HCT116 (cell line): ENCODE data around the gene HHLA2. TPM values are rescaled to one million over a fixed set of nuclear protein-coding genes. Genes with fewer than 3 reads are reported as not detected.

Source experiments
- ATAC-seq: fragments of 200-7000 bp; cut with Tn5 transposase; 2 replicates; pipeline ENCODE4 v1.9.1; 2020; ENCODE audit warnings: mild to moderate bottlenecking, moderate library complexity
- BruUV-seq: library from RNA; stranded (reverse); fragments of 400-500 nt; replicated peaks from 2 replicates; lab custom pipeline; 2021; lab: Mats Ljungman, UMichigan
- CTCF ChIA-PET: fragments of 300-600 bp; sonication (Branson Sonifier 250); formaldehyde crosslinking; loops from one replicate; lab custom pipeline; 2021; ENCODE audit warnings: antibody characterized with exemption; lab: Charles Lee
- POLR2A ChIA-PET: fragments of 300-600, 350-600 bp; sonication (Branson Sonifier 250); formaldehyde crosslinking; loops from one replicate; lab custom pipeline; 2021; ENCODE audit warnings: antibody characterized with exemption; lab: Charles Lee
- RAD21 ChIA-PET, 2 experiments: fragments of 300-600 bp; sonication (Branson Sonifier 250); formaldehyde crosslinking; loops; one replicate each; lab custom pipeline; 2023; ENCODE audit warnings: low total read pairs in 2 of 2; ENCODE audit not compliant: uncharacterized antibody in 2 of 2, unreplicated experiment in 2 of 2, low non-redundant PET in 1 of 2; lab: Charles Lee
- DNase-seq: peaks from one replicate; pipeline ENCODE4 v3.0.0-alpha.2; 2010; ENCODE audit warnings: low read depth, low spot score
- H2AFZ ChIP-seq: fragments of 200-600 bp; shearing (Covaris generic), sonication (generic); 2 replicates; pipeline ENCODE4 v1.6.1; 2017; ENCODE audit warnings: low read depth, mixed run types, mixed read lengths, antibody characterized with exemption, low read length; ENCODE audit not compliant: poor library complexity, severe bottlenecking
- H3K27ac ChIP-seq: 2 replicates; pipeline ENCODE4 v1.5.1; 2012; ENCODE audit warnings: low read depth, low read length
- H3K27me3 ChIP-seq: fragments of 200-600 bp; sonication (generic); 2 replicates; pipeline ENCODE4 v1.6.1; 2016; ENCODE audit warnings: mixed run types, low read length, mixed read lengths; ENCODE audit not compliant: insufficient read depth
- H3K36me3 ChIP-seq, 2 experiments: fragments of 200-500 bp in 1 of 2; fragments of 200-600 bp in 1 of 2; sonication (Bioruptor generic) in 1 of 2; sonication (generic) in 1 of 2; 2 replicates each; pipeline versions ENCODE4 v1.5.1 to v1.6.1; 2014 to 2016; ENCODE audit warnings: low read length in 2 of 2, inconsistent platforms in 1 of 2, mixed read lengths in 1 of 2, mixed run types in 1 of 2; ENCODE audit not compliant: insufficient read depth in 2 of 2, control insufficient read depth in 1 of 2
- H3K4me1 ChIP-seq, 2 experiments: fragments of 200-600 bp in 1 of 2; sonication (generic) in 1 of 2; 2 replicates each; pipeline versions ENCODE4 v1.5.1 to v1.6.1; 2012 to 2017; ENCODE audit warnings: low read length in 2 of 2, inconsistent platforms in 1 of 2, mild to moderate bottlenecking in 1 of 2, mixed read lengths in 1 of 2, mixed run types in 1 of 2, moderate library complexity in 1 of 2; ENCODE audit not compliant: insufficient read depth in 2 of 2, control insufficient read depth in 1 of 2
- H3K4me2 ChIP-seq: fragments of 200-600 bp; sonication (generic); 2 replicates; pipeline ENCODE4 v1.6.1; 2017; ENCODE audit warnings: mixed run types, low read length, mixed read lengths
- H3K4me3 ChIP-seq, 2 experiments: fragments of 200-600 bp in 1 of 2; sonication (generic) in 1 of 2; replicated peaks in 1 of 2; 2 replicates each; pipeline ENCODE4 v1.5.1; 2011 to 2016; ENCODE audit warnings: low read length in 2 of 2, control low read depth in 1 of 2, low read depth in 1 of 2, mild to moderate bottlenecking in 1 of 2, mixed read lengths in 1 of 2, mixed run types in 1 of 2
- H3K79me2 ChIP-seq: fragments of 200-600 bp; sonication (generic); 2 replicates; pipeline ENCODE4 v1.6.1; 2017; ENCODE audit warnings: mild to moderate bottlenecking, mixed run types, low read length, moderate library complexity, mixed read lengths; ENCODE audit not compliant: insufficient read depth
- H3K9ac ChIP-seq: fragments of 200-600 bp; sonication (generic); 2 replicates; pipeline ENCODE4 v1.6.1; 2016; ENCODE audit warnings: low read length, mixed read lengths
- H3K9me2 ChIP-seq: fragments of 200-600 bp; sonication (generic), shearing (Covaris generic); 2 replicates; pipeline ENCODE4 v1.6.1; 2017; ENCODE audit warnings: mixed run types, mild to moderate bottlenecking, moderate library complexity; ENCODE audit not compliant: insufficient read depth
- H3K9me3 ChIP-seq, 2 experiments: fragments of 200-500 bp in 1 of 2; fragments of 200-600 bp in 1 of 2; sonication (Bioruptor generic) in 1 of 2; sonication (generic) in 1 of 2; 2 replicates each; pipeline ENCODE4 v1.6.1; 2014 to 2017; ENCODE audit warnings: low read length in 2 of 2, mixed read lengths in 2 of 2, inconsistent platforms in 1 of 2, low read depth in 1 of 2, mild to moderate bottlenecking in 1 of 2, mixed run types in 1 of 2, moderate library complexity in 1 of 2; ENCODE audit not compliant: control insufficient read depth in 1 of 2, insufficient read depth in 1 of 2
- H4K20me1 ChIP-seq: fragments of 200-600 bp; sonication (generic), shearing (Covaris generic); 2 replicates; pipeline ENCODE4 v1.6.1; 2017; ENCODE audit warnings: mixed run types, mild to moderate bottlenecking, moderate library complexity; ENCODE audit not compliant: insufficient read depth
- ATF3 ChIP-seq: IDR thresholded peaks from 2 replicates; pipeline ENCODE4 v1.6.1; 2012
- CBX3 ChIP-seq: IDR thresholded peaks from 2 replicates; pipeline ENCODE4 v1.6.1; 2012; ENCODE audit warnings: low read depth
- CTCF ChIP-seq, 3 experiments: fragments of 200-600 bp in 1 of 3; sonication (generic) in 1 of 3; IDR thresholded peaks in 2 of 3; conservative IDR thresholded peaks in 1 of 3; 2 replicates each; pipeline ENCODE4 v1.5.1; 2012 to 2017; ENCODE audit warnings: low read depth in 2 of 3, low read length in 2 of 3, antibody characterized with exemption in 1 of 3, borderline replicate concordance in 1 of 3, control low read depth in 1 of 3, mild to moderate bottlenecking in 1 of 3, mixed read lengths in 1 of 3, mixed run types in 1 of 3, moderate library complexity in 1 of 3; ENCODE audit not compliant: insufficient read depth in 1 of 3
- MAX ChIP-seq: IDR thresholded peaks from 2 replicates; pipeline ENCODE4 v1.6.1; 2012
- REST ChIP-seq: IDR thresholded peaks from 2 replicates; pipeline ENCODE4 v1.6.1; 2012; ENCODE audit warnings: low read depth
- ZFX ChIP-seq: fragments of 450-650 bp; IDR thresholded peaks from 2 replicates; pipeline ENCODE4 v1.6.1; 2017
- intact Hi-C: fragments of 100-400 bp; cut with micrococcal nuclease; formaldehyde crosslinking; loops from 2 replicates; pipeline ENCODE4 v1.10.0; 2022
- total RNA-seq: library from RNA; stranded (reverse); gene quantifications from one replicate; pipeline ENCODE4 v1.2.1, GENCODE V29; 2021; ENCODE audit not compliant: unreplicated experiment

Gene HHLA2
- total RNA-seq, 1 experiment from 2014 or later, result not detected

- ChIA-PET CTCF (no interaction called here), RAD21 (no interaction called here), POLR2A (no interaction called here)
- TF ChIP-seq REST (no peak), CBX3 (no peak), ATF3 (no peak), CTCF (IDR thresholded peaks at IDR 0.05 in 2 of 3, conservative IDR thresholded peaks at IDR 0.05 in 1 of 3; ENCODE audit: borderline replicate concordance in 1 of 3, insufficient read depth in 1 of 3, low read depth in 2 of 3, low read length in 2 of 3) (no peak), MAX (no peak), ZFX (no peak)
- Histone ChIP-seq H3K9ac (no peak overlapping the region), H3K4me1 (no peaks in the 10 kb centered on the region), H3K27me3 (no peaks in the 10 kb centered on the region), H3K4me3 (no peak overlapping the region), H3K9me2 (no peaks in the 10 kb centered on the region), H2AFZ (no peak overlapping the region), H3K9me3 (no peaks in the 10 kb centered on the region), H3K36me3 (no peaks in the 10 kb centered on the region), H3K79me2 (no peaks in the 10 kb centered on the region), H4K20me1 (no peaks in the 10 kb centered on the region), H3K4me2 (no peak overlapping the region), H3K27ac (no peak overlapping the region)
- ATAC-seq, result no peak
- intact Hi-C loops, result no loop called here
- no TSS peak for BruUV-seq
- no peak for DNase-seq
Observed at GRCh38 chr3:108319428-108320082, 23.2 kb downstream of the HHLA2 start.
